NB4 (cell line): ENCODE results near the gene PHOSPHO2.

Experiments used
- POLR2A ChIP-seq: IDR thresholded peaks from 2 replicates; pipeline ENCODE4 v1.6.1; 2011; ENCODE audit warnings: mild to moderate bottlenecking; ENCODE audit not compliant: insufficient read length; ENCODE audit errors: extremely low read depth
- TF ChIP-seq, protein P1 (sequence below): IDR thresholded peaks from one replicate; pipeline ENCODE4 v1.5.1; 2012; ENCODE audit warnings: low read depth, low read length
- TF ChIP-seq, protein P2 (sequence below): IDR thresholded peaks from 2 replicates; pipeline ENCODE4 v1.6.1; 2011; ENCODE audit warnings: low read depth, low read length

DNA sequence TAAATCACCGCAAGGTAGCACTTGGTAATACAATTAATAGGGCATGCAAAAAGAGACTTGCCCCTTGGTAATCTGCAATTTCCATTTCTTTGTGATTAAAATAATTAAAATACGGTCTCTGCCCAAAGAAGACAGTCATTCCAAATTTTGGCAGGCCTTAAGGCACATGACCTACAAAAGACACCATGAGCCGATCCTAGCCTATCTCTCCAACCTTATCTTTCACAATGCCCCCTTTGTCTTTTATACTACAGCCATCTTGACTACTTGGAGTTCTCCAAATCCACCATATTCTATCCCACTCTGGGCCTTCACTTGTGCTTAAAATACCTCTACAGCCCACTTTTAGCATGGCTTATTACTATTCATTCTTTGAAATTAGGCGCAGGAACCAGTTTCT, 23.3 kb upstream of the PHOSPHO2 start:
- TF ChIP-seq, protein P1, sequence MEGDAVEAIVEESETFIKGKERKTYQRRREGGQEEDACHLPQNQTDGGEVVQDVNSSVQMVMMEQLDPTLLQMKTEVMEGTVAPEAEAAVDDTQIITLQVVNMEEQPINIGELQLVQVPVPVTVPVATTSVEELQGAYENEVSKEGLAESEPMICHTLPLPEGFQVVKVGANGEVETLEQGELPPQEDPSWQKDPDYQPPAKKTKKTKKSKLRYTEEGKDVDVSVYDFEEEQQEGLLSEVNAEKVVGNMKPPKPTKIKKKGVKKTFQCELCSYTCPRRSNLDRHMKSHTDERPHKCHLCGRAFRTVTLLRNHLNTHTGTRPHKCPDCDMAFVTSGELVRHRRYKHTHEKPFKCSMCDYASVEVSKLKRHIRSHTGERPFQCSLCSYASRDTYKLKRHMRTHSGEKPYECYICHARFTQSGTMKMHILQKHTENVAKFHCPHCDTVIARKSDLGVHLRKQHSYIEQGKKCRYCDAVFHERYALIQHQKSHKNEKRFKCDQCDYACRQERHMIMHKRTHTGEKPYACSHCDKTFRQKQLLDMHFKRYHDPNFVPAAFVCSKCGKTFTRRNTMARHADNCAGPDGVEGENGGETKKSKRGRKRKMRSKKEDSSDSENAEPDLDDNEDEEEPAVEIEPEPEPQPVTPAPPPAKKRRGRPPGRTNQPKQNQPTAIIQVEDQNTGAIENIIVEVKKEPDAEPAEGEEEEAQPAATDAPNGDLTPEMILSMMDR = no peak
- no peak for TF ChIP-seq POLR2A
- TF ChIP-seq, protein P2, sequence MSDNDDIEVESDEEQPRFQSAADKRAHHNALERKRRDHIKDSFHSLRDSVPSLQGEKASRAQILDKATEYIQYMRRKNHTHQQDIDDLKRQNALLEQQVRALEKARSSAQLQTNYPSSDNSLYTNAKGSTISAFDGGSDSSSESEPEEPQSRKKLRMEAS = no peak
